Fibroblast of lung (primary cell): ENCODE measurements around the gene GALNT2. TPM values are rescaled to one million over a fixed set of nuclear protein-coding genes. Genes with fewer than 3 reads are reported as not detected.

Experiments
- DNase-seq, 2 donors: peaks; one replicate each; pipeline versions ENCODE4 v3.0.0 to v3.0.0-alpha.2; 2010; ENCODE audit warnings: low read depth in 2 of 2
- H2AFZ ChIP-seq: 2 replicates; pipeline ENCODE4 v1.5.1; 2012; ENCODE audit warnings: low read length, control low read depth, inconsistent platforms
- H3K27ac ChIP-seq: 2 replicates; pipeline ENCODE4 v1.5.1; 2011; ENCODE audit warnings: low read length, control low read depth; ENCODE audit not compliant: insufficient read depth
- H3K27me3 ChIP-seq: 2 replicates; pipeline ENCODE4 v1.5.1; 2011; ENCODE audit warnings: mild to moderate bottlenecking, low read length; ENCODE audit not compliant: control insufficient read depth, insufficient read depth
- H3K36me3 ChIP-seq: 2 replicates; pipeline ENCODE4 v1.5.1; 2011; ENCODE audit warnings: low read length; ENCODE audit not compliant: control insufficient read depth, insufficient read depth
- H3K4me1 ChIP-seq: 2 replicates; pipeline ENCODE4 v1.5.1; 2011; ENCODE audit warnings: low read length; ENCODE audit not compliant: control insufficient read depth, insufficient read depth; ENCODE audit errors: extremely low read depth
- H3K4me2 ChIP-seq: 2 replicates; pipeline ENCODE4 v1.5.1; 2011; ENCODE audit warnings: low read length, control low read depth; ENCODE audit not compliant: insufficient read depth; ENCODE audit errors: extremely low read depth
- H3K4me3 ChIP-seq, 4 experiments: fragments of 200-600 bp in 1 of 4; sonication (generic) in 1 of 4; replicated peaks in 1 of 4; 2 replicates each; pipeline ENCODE4 v1.5.1; 2011 to 2016; ENCODE audit warnings: low read length in 4 of 4, low read depth in 3 of 4, mild to moderate bottlenecking in 3 of 4, control low read depth in 2 of 4, inconsistent platforms in 1 of 4, mixed read lengths in 1 of 4; ENCODE audit not compliant: insufficient read depth in 1 of 4; ENCODE audit errors: control extremely low read depth in 1 of 4
- H3K79me2 ChIP-seq: 2 replicates; pipeline ENCODE4 v1.5.1; 2012; ENCODE audit warnings: mild to moderate bottlenecking, low read length, inconsistent platforms; ENCODE audit not compliant: control insufficient read depth, insufficient read depth
- H3K9ac ChIP-seq: 2 replicates; pipeline ENCODE4 v1.5.1; 2011; ENCODE audit warnings: mild to moderate bottlenecking, low read length, control low read depth; ENCODE audit not compliant: insufficient read depth
- H3K9me3 ChIP-seq: 2 replicates; pipeline ENCODE4 v1.5.1; 2012; ENCODE audit warnings: low read depth, low read length; ENCODE audit not compliant: control insufficient read depth, insufficient read depth
- H4K20me1 ChIP-seq: 2 replicates; pipeline ENCODE4 v1.5.1; 2011; ENCODE audit warnings: low read length; ENCODE audit not compliant: control insufficient read depth, insufficient read depth; ENCODE audit errors: extremely low read depth
- EZH2 ChIP-seq: IDR thresholded peaks from 2 replicates; pipeline ENCODE4 v1.5.1; 2012; ENCODE audit warnings: low read length, control low read depth, mild to moderate bottlenecking; ENCODE audit errors: missing control alignments
- polyA plus RNA-seq, 2 donors: library from polyadenylated mRNA; depleted of rRNA in 1 of 2; stranded (reverse) in 1 of 2; unstranded in 1 of 2; fragments of >200 nt; gene quantifications; 2 replicates each; pipeline ENCODE4 v1.2.1, GENCODE V29; 2011 to 2012; ENCODE audit warnings: missing spikeins in 1 of 2
- total RNA-seq: library from RNA; depleted of rRNA; stranded (reverse); fragments of >200 nt; gene quantifications from 2 replicates; pipeline ENCODE4 v1.2.1, GENCODE V29; 2014
- TF ChIP-seq, protein P1 (sequence below), 2 donors: IDR thresholded peaks in 1 of 2; conservative IDR thresholded peaks in 1 of 2; 1 replicate in 1 of 2; 2 replicates in 1 of 2; pipeline ENCODE4 v1.5.1; 2011 to 2012; ENCODE audit warnings: low read length in 2 of 2, control low read depth in 1 of 2, inconsistent platforms in 1 of 2, low read depth in 1 of 2, mild to moderate bottlenecking in 1 of 2

Gene GALNT2
- total and polyA plus RNA-seq, 2 donors (not counting 1 experiment from before 2014, with no cell fraction given): 106 to 115 TPM

DNA sequence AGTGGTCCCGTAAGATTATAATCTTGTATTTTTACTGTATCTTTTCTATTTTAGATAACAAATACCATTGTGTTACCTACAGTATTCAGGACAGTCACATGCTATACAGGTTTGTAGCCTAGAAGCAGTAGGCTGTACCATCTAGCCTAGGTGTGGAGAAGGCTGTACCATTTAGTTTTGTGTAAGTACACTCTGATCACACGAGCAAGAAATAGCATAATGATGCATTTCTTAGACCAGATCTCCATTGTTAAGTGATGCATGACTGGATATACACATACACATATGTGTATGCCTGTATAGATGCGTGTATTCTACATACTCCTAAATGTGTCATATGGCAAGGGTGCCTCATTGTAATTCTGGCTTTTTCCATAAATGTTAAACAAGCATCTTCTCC is 33.9 kb downstream of the GALNT2 start:
- H3K4me2 ChIP-seq: no peak overlapping the region
- DNase-seq: no peak
- H3K9me3 ChIP-seq: no peaks in the 10 kb centered on the region
- H3K36me3 ChIP-seq: no peaks in the 10 kb centered on the region
- H3K27ac ChIP-seq: no peak overlapping the region
- peaks cover 29% of the 10 kb centered on the region for H3K79me2 ChIP-seq
- no peak overlapping the region for H3K9ac ChIP-seq
- peaks cover 31% of the 10 kb centered on the region for H3K4me1 ChIP-seq
- no peak for TF ChIP-seq EZH2
- TF ChIP-seq, protein P1, sequence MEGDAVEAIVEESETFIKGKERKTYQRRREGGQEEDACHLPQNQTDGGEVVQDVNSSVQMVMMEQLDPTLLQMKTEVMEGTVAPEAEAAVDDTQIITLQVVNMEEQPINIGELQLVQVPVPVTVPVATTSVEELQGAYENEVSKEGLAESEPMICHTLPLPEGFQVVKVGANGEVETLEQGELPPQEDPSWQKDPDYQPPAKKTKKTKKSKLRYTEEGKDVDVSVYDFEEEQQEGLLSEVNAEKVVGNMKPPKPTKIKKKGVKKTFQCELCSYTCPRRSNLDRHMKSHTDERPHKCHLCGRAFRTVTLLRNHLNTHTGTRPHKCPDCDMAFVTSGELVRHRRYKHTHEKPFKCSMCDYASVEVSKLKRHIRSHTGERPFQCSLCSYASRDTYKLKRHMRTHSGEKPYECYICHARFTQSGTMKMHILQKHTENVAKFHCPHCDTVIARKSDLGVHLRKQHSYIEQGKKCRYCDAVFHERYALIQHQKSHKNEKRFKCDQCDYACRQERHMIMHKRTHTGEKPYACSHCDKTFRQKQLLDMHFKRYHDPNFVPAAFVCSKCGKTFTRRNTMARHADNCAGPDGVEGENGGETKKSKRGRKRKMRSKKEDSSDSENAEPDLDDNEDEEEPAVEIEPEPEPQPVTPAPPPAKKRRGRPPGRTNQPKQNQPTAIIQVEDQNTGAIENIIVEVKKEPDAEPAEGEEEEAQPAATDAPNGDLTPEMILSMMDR (conservative IDR thresholded peaks at IDR 0.05 in 1 of 2, IDR thresholded peaks at IDR 0.05 in 1 of 2; ENCODE audit: low read depth in 1 of 2, low read length in 2 of 2): no peak
- no peaks in the 10 kb centered on the region for H4K20me1 ChIP-seq
- H3K4me3 ChIP-seq: no peak overlapping the region
- no peaks in the 10 kb centered on the region for H3K27me3 ChIP-seq
- no peak overlapping the region for H2AFZ ChIP-seq

DNA sequence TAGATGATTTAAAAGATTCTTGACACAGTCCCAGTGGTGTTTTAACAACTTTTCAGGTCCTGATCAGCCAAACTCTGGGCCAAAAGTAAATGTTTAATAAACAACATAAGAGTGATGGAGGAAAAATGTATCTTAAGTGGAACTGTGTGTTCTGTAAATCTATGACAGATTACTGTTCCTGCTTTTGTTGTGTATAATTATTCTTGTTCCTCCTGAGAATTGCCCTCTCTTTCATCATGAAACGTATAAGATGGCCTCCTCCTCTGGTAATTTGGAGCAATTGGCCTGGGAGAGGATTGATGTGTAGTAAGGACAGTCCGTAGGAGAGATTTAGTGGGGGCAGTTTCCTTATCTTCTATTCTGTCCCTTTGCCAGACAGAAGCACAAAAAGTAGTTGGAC is 34.5 kb downstream of the GALNT2 start:
- peak in 1 of 2 donors; percentile 57 for DNase-seq
- no peak overlapping the region for H3K27ac ChIP-seq
- no peaks in the 10 kb centered on the region for H4K20me1 ChIP-seq
- peaks cover 36% of the 10 kb centered on the region for H3K4me1 ChIP-seq
- no peaks in the 10 kb centered on the region for H3K36me3 ChIP-seq
- TF ChIP-seq, protein P1 (conservative IDR thresholded peaks at IDR 0.05 in 1 of 2, IDR thresholded peaks at IDR 0.05 in 1 of 2; ENCODE audit: low read depth in 1 of 2, low read length in 2 of 2): no peak
- no peak for TF ChIP-seq EZH2
- H3K79me2 ChIP-seq: peaks cover 34% of the 10 kb centered on the region
- H2AFZ ChIP-seq: no peak overlapping the region
- H3K4me2 ChIP-seq: no peak overlapping the region
- no peak overlapping the region for H3K9ac ChIP-seq
- no peak overlapping the region for H3K4me3 ChIP-seq
- no peaks in the 10 kb centered on the region for H3K9me3 ChIP-seq
- no peaks in the 10 kb centered on the region for H3K27me3 ChIP-seq

DNA sequence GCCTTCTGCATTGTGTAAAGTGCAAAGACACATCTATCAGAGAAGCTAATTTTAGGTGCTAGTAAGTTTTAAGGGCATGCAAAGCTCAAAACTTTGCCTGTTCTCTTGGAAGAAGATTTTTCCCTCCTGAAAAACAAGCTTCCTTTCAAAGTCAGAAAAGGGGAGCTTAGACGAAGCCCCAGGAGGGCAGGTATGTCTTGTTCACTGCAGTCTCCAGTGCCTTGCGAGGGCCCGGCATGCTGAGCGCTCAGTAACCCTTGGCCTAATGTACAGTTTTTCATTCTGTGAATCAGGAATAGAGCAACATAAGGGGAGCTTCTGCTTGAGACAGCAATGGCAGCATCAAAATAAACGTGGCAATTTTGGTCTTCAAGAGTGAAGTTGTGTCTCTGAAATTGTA is 35.0 kb downstream of the GALNT2 start:
- TF ChIP-seq, protein P1 (conservative IDR thresholded peaks at IDR 0.05 in 1 of 2, IDR thresholded peaks at IDR 0.05 in 1 of 2; ENCODE audit: low read depth in 1 of 2, low read length in 2 of 2): no peak
- TF ChIP-seq EZH2: no peak
- H2AFZ ChIP-seq: no peak overlapping the region

More for the DNA sequence above, 35.0 kb downstream of the GALNT2 start:
- no peaks in the 10 kb centered on the region for H3K27me3 ChIP-seq
- H3K9me3 ChIP-seq: no peaks in the 10 kb centered on the region
- H3K4me3 ChIP-seq: no peak overlapping the region
- peaks cover 36% of the 10 kb centered on the region for H3K4me1 ChIP-seq
- no peaks in the 10 kb centered on the region for H3K36me3 ChIP-seq
- no peak for DNase-seq
- H3K9ac ChIP-seq: no peak overlapping the region
- H3K4me2 ChIP-seq: no peak overlapping the region
- H3K79me2 ChIP-seq: peaks cover 38% of the 10 kb centered on the region
- H4K20me1 ChIP-seq: no peaks in the 10 kb centered on the region
- no peak overlapping the region for H3K27ac ChIP-seq
